Fibroblast of pulmonary artery (primary cell): Measurements from ENCODE around the gene SULT1E1.

Experiments used
- DNase-seq: peaks from one replicate; pipeline ENCODE4 v3.0.0-alpha.2; 2010; ENCODE audit warnings: low read depth
- H3K4me3 ChIP-seq: replicated peaks from 2 replicates; pipeline ENCODE4 v1.5.1; 2011; ENCODE audit warnings: low read depth, mild to moderate bottlenecking, control low read depth, low read length, moderate library complexity
- TF ChIP-seq, protein P1 (sequence below): IDR thresholded peaks from 2 replicates; pipeline ENCODE4 v1.5.1; 2011; ENCODE audit warnings: mild to moderate bottlenecking, control low read depth, low read length, inconsistent platforms; ENCODE audit errors: missing control alignments

SULT1E1 gene

DNA sequence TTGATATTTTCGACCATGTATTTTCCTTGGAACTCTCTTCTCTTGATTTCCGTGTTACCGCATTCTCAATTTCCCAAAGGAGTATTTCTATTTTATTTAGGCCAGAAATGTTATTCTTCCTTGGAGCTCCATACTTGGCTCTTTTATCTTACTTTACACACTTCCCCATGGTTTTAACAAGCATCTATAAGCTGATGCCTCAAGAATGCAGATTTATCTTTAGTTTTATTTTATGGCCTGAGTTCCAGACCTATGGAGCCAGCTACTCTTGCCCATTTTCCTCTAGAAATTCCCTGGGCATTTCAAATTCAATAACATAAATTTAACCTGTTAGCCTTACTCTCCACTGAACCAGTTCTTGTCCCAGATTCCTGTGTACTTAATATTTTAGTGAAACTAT lies 43.7 kb downstream of the SULT1E1 start:
- TF ChIP-seq, protein P1, sequence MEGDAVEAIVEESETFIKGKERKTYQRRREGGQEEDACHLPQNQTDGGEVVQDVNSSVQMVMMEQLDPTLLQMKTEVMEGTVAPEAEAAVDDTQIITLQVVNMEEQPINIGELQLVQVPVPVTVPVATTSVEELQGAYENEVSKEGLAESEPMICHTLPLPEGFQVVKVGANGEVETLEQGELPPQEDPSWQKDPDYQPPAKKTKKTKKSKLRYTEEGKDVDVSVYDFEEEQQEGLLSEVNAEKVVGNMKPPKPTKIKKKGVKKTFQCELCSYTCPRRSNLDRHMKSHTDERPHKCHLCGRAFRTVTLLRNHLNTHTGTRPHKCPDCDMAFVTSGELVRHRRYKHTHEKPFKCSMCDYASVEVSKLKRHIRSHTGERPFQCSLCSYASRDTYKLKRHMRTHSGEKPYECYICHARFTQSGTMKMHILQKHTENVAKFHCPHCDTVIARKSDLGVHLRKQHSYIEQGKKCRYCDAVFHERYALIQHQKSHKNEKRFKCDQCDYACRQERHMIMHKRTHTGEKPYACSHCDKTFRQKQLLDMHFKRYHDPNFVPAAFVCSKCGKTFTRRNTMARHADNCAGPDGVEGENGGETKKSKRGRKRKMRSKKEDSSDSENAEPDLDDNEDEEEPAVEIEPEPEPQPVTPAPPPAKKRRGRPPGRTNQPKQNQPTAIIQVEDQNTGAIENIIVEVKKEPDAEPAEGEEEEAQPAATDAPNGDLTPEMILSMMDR: no peak
- no peak for DNase-seq
- no peak overlapping the region for H3K4me3 ChIP-seq

DNA sequence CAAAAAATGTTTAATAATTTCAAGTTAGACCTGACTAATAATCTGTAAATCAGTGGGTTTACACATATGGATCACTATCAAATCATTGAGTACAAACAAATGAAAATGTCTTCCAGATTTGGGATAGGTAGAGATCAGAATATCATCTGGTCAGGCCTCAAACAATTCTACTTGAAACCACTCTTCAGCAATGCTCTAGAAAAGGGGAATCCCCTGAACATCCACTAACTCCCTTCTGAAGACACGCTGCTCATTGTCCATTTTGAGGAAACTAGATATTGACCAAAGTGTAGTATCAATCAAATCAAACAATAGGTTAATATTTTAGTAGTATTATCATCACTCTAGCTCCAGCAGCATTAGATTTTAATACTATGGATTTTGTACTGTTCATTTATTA lies 46.3 kb downstream of the SULT1E1 start:
- H3K4me3 ChIP-seq: no peak overlapping the region
- TF ChIP-seq, protein P1: no peak
- DNase-seq: no peak

DNA sequence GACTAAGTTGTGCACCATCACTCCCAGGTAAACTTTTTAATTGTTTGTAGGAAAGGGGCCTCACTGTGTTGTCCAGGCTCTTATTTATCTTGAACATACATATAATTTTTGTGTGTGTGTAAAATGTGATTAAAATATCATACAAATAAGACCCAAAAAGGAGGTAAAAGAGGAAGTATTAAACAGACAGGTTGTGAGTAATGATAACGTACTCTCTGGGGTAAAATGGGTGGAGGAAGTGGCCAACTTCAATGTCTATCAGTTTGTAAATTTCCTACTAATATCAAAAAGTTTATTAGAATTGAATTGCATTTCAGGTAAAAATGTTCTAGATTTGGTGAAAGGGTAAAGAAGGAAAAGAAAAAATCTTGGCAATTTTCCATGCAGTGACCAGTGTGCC lies 48.8 kb downstream of the SULT1E1 start:
- H3K4me3 ChIP-seq: no peak overlapping the region
- TF ChIP-seq, protein P1: no peak
- DNase-seq: no peak

DNA sequence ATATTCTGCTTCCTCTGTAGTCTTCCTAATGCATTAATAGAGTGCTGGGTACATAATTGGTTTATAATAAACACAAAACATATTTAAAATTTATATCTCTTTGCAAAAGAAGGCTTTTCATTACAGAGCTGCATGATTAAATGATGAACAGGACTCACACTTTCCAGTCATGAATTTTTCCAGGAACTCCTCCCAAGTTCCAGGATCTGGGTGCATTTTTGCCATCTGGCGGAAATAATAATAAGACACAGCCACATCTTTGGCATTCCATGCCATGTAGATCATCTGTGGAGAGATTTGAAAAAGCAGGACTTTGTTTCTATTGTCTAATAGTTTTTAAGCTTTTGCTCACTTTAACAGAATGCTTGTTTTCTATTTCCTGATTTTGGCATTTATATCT lies 59.3 kb downstream of the SULT1E1 start:
- TF ChIP-seq, protein P1: peak; percentile 8
- peak; percentile 82 for DNase-seq
- H3K4me3 ChIP-seq: no peak overlapping the region

DNA sequence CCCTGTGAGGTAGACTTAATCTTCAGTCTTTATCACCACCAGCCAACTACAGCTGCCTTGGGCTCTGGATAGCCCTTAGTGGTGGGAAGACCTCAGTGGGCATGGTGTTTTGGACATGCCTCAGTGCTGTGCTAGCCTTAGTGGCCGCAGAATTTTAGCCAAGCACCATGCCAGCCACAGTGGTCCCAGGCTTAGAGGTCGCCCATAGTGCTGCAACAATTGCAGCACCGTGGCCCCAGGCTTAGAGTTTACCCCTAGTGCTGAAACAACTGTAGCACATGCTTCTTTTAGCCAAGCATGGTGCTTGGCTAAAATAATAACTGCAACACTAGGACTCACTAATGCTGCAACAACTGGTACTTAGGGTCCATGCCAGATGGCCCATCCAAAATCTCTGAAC lies 60.6 kb downstream of the SULT1E1 start:
- no peak for DNase-seq
- H3K4me3 ChIP-seq: no peak overlapping the region
- TF ChIP-seq, protein P1: no peak

DNA sequence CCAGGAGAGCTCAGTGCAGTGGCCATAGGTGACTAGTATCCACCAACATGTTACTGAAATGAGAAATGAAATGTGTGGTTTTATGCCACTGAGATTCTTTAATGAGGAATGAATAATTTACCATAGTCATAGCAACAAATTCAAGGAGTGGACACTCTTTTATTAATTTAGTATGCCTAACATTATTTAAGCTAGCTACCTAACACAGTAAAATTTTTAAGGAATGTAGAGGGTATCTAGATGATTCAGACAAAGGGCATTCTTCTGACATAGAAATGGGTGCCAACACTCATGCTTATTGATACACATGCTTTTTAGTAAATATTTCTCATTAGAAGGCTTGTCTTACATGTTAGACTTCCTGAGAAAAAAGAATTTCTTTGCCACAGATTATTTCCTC lies 66.2 kb downstream of the SULT1E1 start:
- TF ChIP-seq, protein P1: no peak
- DNase-seq: no peak
- no peak overlapping the region for H3K4me3 ChIP-seq
